Prostate gland (tissue), 2 donors: Measurements from ENCODE around the gene ADAMTS19.

Experiments
- POLR2A ChIP-seq: fragments of 450-650 bp; IDR thresholded peaks from one replicate; pipeline ENCODE4 v1.6.1; 2016; ENCODE audit warnings: antibody characterized with exemption, mild to moderate bottlenecking
- POLR2AphosphoS5 ChIP-seq: sonication (generic); formaldehyde crosslinking; IDR thresholded peaks from one replicate; pipeline ENCODE4 v1.6.1; 2017; ENCODE audit warnings: antibody characterized with exemption
- TF ChIP-seq, protein P1 (sequence below), 4 experiments: fragments of 200-600 bp in 2 of 4; fragments of 450-650 bp in 2 of 4; sonication (generic) in 2 of 4; IDR thresholded peaks; 1 replicate in 3 of 4; 2 replicates in 1 of 4; pipeline ENCODE4 v1.5.1; 2016 to 2019; ENCODE audit warnings: antibody characterized with exemption in 4 of 4, mild to moderate bottlenecking in 2 of 4, moderate library complexity in 2 of 4

DNA sequence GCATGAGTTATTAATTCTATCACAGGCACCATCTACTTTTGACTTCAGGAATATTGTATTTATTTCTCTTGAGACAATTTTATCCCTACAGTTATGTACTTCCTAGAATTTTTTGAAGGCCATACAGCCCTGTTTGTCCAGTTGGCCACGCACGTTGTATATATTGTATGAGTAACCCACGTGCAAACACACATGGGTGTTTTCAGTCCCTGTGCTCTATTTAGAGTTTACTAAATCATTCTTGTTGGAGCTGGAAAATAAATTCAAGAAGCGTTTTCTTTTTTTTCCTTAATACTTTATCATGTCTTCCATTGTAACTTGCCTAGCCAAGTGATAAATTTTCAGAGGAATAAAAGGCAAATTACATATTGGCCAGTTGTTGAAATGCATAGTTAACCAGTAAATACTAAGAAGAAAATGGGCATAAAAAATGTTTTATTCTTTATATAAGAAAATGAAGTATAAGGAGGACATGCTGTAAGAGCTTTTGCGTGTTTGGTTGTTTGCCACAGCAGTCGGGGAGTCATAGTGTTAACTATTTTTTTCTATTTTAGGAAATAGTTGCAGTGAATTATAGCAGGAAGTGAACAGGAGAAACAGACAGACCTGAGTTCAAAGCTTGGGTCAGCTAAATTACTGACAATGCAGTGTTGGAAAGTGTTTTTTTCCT lies 201.4 kb downstream of the ADAMTS19 start:
- TF ChIP-seq, protein P1, sequence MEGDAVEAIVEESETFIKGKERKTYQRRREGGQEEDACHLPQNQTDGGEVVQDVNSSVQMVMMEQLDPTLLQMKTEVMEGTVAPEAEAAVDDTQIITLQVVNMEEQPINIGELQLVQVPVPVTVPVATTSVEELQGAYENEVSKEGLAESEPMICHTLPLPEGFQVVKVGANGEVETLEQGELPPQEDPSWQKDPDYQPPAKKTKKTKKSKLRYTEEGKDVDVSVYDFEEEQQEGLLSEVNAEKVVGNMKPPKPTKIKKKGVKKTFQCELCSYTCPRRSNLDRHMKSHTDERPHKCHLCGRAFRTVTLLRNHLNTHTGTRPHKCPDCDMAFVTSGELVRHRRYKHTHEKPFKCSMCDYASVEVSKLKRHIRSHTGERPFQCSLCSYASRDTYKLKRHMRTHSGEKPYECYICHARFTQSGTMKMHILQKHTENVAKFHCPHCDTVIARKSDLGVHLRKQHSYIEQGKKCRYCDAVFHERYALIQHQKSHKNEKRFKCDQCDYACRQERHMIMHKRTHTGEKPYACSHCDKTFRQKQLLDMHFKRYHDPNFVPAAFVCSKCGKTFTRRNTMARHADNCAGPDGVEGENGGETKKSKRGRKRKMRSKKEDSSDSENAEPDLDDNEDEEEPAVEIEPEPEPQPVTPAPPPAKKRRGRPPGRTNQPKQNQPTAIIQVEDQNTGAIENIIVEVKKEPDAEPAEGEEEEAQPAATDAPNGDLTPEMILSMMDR (IDR thresholded peaks at IDR 0.05), result no peak
- TF ChIP-seq POLR2A (no peak), POLR2AphosphoS5 (no peak)
